Measurements from ENCODE around the gene LGALSL.

GRCh38 chr2:64466478-64467085 lies 12.6 kb downstream of the LGALSL start:
- TF ChIP-seq CTCF (IDR thresholded peaks at IDR 0.05) (no peak), POLR2A (IDR thresholded peaks at IDR 0.05) (no peak), POLR2AphosphoS5 (IDR thresholded peaks at IDR 0.05) (peak; percentile 42)
